Measurements from ENCODE around the gene GARNL3. TPM values are rescaled to one million over a fixed set of nuclear protein-coding genes. Genes with fewer than 3 reads are reported as not detected.

Gene GARNL3
- total RNA-seq, 1 donor from 2014 or later = 76.4 TPM

DNA sequence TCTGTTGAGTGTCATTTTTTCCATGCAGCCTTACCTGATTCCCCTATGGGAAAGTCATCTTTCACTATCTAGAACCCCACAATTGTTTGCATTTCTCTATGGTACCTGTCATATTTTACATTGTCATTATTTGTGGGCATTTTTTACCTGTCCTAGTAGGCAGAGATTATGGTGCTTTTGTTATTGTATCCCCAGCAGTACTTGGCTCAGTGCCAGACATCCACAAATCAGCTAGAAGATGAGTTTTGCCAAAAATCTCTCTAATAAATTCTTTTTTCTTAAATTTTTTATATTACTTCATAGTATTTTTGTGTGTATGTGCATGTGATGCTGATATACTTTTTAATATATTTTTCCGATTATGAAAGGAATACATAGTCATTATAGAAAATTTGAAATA, 13.2 kb downstream of the GARNL3 start:
- no peak for DNase-seq

DNA sequence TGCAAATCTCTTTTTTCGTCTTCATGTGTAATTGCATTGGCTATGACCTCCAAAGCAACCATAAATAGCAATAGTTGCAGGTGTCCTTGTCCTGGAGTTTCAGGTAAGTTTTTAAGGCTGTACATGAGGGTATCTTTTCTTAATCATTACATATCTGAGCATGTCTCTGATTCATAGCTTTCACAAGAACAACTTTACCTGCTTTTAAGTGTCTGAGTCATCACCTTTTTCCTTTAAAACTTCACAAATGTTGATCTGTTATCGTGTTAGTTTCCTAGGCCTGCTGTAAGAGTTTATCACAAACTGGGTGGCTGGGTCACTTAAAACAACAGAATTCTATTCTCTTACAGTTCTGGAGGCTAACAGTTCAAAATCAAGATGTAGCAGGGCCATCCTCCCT, 13.8 kb downstream of the GARNL3 start:
- no peak for DNase-seq

DNA sequence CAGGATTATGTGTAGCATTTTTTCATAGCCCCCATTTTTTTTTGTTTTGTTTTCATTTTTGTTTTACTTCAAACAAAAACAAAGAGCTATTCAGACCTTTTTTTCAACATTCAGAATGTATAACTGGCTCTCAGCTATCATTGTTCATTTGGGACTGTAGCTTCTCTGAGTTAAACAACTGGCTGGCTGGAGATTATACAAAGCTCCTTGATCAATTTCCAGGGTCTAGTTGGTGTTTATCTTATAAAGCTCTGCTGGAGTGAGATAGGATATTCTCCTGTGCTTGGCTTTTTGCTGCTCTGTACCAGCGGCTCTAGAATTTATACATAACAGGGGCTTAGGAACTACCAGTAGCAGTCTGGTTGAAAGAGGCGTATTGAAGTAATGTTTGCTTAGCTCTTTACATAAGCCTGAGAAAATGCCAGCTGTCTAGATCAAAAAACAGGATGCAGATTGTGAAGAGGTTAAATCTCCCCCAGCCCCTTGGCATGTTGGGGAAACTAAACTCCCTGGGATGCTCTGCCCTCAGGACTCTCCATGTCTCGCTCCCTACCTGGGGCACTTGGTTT, 15.2 kb downstream of the GARNL3 start:
- no peak for DNase-seq

DNA sequence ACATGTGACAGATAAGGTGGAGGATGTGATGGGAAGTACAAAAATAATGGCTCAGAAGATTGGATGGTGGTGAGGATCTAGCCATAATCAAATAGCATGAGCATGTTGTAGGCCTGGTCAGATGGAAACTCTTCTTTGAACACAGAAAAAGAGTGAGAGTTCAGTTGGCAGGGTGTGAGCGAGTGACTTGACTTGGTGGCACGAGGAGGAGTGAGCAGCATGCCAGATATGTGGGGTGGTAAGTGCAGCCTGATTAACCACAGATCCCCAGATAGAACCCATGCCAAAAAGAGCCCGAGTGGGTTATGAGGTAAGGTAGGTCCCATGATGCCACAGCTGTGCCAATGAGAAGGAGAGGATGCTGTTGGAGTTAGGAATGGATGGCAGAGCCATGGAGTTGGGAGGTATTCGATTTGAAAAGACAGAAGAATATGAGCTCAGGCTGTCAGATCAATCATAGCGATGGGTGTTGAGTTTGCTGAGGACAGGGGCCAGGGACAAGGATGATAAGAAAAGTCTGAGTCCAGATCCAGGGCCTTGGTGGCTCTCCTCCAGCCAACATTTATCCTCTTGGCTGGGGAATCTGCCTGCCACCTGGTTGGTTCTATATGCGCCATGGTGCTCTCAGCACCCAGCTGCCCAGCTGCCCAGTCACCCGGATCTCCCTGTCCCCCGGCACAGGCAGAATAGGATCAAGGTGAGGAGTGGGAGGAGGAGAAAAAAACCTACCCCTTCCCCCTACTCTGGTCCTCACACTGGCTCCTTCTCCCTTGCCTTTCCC, 16.5 kb downstream of the GARNL3 start:
- DNase-seq = no peak

- no peak for DNase-seq
Measured at GRCh38 chr9:127281891-127282290, 17.3 kb downstream of the GARNL3 start.

GRCh38 chr9:127282611-127283010, 18.0 kb downstream of the GARNL3 start:
- DNase-seq = no peak

DNA sequence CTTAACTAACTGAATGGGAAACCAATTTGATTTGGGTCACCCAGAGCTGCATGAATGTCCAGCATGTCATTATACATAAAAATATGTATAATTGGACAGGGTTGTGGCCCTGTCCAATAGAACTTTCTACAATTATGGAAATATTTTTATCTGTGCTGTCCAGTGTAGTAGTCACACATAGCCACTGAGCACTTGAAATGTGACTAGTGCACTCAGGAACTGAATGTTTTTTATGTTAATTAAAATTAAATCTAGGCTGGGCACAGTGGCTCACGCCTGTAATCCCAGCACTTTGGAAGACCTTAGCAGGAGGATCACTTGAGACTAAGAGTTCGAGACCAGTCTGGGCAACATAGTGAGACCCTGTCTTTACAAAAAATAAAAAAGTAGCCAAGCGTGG, 18.6 kb downstream of the GARNL3 start:
- no peak for DNase-seq

GRCh38 chr9:127283917-127284497, 19.4 kb downstream of the GARNL3 start:
- DNase-seq = no peak

- DNase-seq = no peak
Measured at GRCh38 chr9:127285965-127286364, 21.4 kb downstream of the GARNL3 start.

DNA sequence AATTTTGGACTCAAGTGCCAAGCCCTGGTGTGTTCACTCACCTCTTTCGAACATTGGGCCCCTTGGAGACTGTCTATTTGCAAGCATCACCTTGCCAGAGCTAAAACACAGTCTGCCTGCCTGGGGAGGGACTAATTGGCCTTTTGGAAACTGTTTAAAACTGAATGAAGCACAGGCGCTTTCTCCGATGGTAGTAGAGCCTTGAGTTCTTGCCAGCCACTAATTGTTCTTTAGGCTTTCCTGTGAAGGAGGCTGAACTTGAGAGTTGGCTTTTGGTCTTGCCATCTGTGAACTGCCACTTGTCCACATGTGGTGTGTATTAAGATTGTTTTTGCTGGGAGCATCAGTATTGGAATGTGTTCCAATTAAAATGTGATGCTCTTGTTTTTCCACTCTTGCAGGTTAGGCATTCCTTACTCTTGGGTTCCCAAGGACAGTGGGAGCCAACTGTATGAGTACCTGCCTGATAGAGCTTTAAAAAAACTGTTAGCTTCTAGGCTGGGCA, 26.0 kb downstream of the GARNL3 start:
- no peak for DNase-seq

DNA sequence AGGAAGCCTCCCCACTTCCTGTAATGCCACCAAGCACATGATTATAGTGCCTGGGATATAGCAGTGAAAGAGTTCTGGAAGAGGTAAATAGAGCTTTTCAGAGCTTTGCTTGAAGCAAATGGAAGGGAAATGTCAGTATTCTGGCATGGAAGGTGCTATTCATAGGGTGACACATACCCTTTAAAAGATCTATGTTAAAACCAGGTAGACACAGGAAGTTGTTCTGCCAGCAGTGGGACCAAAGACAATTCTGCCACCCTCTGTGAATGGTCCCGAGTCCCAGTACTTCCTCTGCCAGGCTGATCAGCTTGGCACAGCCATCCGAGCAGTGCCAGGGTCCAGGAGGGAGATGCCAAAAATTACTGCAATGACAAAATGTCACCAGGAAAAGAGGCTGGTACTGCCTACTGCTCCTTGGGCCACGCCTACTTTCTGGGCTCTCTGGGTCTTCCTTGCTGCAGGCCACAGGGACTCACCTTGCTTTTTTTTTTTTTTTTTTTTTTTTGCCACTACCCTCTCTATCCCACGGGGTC, 26.7 kb downstream of the GARNL3 start:
- no peak for DNase-seq

GRCh38 chr9:127292415-127292814, 27.8 kb downstream of the GARNL3 start:
- no peak for DNase-seq

- DNase-seq = no peak
Measured at GRCh38 chr9:127293328-127293727, 28.8 kb downstream of the GARNL3 start.

DNA sequence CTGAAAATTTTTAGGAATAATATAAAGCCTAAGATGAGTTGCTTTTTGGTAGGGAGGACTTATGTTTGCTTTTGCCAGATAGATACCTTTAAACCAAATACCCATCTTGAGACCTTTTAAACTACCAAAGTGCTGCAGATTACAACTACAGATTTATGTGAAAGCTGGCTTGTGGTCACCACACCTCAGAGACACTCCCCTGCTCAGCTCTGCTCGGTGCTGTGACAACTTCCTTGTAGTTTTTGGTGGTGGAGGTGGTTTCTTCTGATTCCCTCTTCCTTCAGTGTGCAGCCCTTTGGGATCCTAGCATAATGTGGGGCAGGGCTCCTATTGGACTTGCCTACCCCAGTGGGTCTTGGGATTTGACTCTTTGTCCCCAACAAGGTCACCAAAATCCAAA, 29.2 kb downstream of the GARNL3 start:
- no peak for DNase-seq

- no peak for DNase-seq
Measured at GRCh38 chr9:127295005-127295404, 30.4 kb downstream of the GARNL3 start.

- no peak for DNase-seq
Measured at GRCh38 chr9:127300886-127301447, 36.4 kb downstream of the GARNL3 start.

- no peak for DNase-seq
Measured at GRCh38 chr9:127303830-127304229, 39.3 kb downstream of the GARNL3 start.

GRCh38 chr9:127305206-127305837, 40.7 kb downstream of the GARNL3 start:
- DNase-seq = no peak

- no peak for DNase-seq
Measured at GRCh38 chr9:127305838-127306226, 41.3 kb downstream of the GARNL3 start.

DNA sequence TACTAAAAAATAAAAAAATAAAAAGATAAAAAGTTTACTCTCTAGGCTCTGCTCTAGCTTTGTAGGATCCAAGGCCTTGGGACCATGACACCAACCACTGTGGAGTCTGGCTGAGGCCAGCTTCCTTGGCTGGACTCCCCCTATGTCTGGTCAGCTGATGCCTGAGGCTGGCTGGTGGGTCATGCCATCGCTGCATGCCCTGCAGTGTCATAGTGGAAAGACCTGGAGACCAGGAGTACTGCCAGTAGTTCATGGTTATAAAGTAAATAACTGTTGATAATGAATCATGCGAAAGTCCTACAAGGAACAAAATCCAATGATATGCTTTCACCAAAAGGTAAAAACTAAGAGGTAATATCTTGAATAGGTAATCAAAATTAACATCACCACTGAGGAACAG, 43.2 kb downstream of the GARNL3 start:
- no peak for DNase-seq

DNA sequence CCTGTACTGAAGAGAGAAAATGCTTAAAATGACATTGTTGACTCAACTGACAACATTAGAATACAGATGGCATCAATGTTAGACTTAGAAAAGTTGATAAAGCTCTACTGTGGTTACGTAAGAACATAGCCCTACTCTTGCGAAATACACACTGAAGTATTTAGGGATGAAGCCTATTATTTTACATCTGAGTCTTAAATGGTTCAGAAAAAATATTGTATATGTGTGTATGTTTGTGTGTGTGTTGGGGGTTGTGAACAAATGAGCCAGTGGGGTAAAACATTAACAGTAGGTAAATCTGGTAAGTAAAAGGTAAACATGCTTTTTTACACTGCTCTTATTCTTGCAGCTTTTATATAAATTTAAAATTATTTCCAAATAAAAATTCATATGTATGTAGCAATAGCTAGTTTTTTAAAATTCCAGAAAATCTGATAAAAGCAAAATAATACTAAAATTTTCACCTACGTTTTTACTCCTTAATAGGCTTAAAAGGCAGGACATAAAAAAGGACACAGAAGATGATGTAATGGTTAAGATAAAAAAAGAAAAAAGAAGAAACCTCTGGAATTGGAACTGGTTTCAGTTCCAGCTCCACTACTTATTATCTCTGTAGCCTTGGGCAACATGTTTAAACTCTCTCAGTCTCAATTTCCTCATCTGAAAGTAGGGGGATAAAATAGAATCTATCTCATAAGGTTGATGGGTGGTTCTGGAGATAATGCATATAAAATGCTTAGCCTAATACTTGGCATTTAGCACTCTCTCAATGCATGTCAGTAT, 44.3 kb downstream of the GARNL3 start:
- no peak for DNase-seq

GRCh38 chr9:127309715-127310114, 45.1 kb downstream of the GARNL3 start:
- no peak for DNase-seq

All from occipital lobe (tissue), 2 donors.